AG10803 (cell line): Measurements from ENCODE around the gene SSRP1.
"Not testable (repeated sequence)": the region's sequence is repeated elsewhere in the genome, so short reads cannot be mapped to it uniquely, and the experiment has no call there.

Experiments used
- DNase-seq: peaks from one replicate; pipeline ENCODE4 v3.0.0; 2010; ENCODE audit warnings: low read depth
- H3K4me3 ChIP-seq: 2 replicates; pipeline ENCODE4 v1.5.1; 2011; ENCODE audit warnings: mild to moderate bottlenecking, low read length, control low read depth
- CTCF ChIP-seq: conservative IDR thresholded peaks from 2 replicates; pipeline ENCODE4 v1.5.1; 2011; ENCODE audit warnings: mild to moderate bottlenecking, low read length, control low read depth, inconsistent platforms

Gene SSRP1

GRCh38 chr11:57299150-57299737 is 36.4 kb downstream of the SSRP1 start:
- TF ChIP-seq CTCF: no peak
- no peak overlapping the region for H3K4me3 ChIP-seq
- DNase-seq: no peak

- H3K4me3 ChIP-seq: no peak overlapping the region
- DNase-seq: no peak
- no peak for TF ChIP-seq CTCF
Observed at GRCh38 chr11:57297221-57297620, 38.5 kb downstream of the SSRP1 start.

- not testable (repeated sequence) for DNase-seq, H3K4me3 ChIP-seq
Observed at GRCh38 chr11:57296205-57296604, 39.5 kb downstream of the SSRP1 start.

GRCh38 chr11:57294225-57295131 is 41.2 kb downstream of the SSRP1 start:
- no peak overlapping the region for H3K4me3 ChIP-seq
- no peak for TF ChIP-seq CTCF
- DNase-seq: peak; percentile 72

- peak; percentile 44 for DNase-seq
- no peak overlapping the region for H3K4me3 ChIP-seq
- TF ChIP-seq CTCF: no peak
Observed at GRCh38 chr11:57290288-57290687, 45.4 kb downstream of the SSRP1 start.

- peak; percentile 85 for DNase-seq
- H3K4me3 ChIP-seq: no peak overlapping the region
- TF ChIP-seq CTCF: no peak
Observed at GRCh38 chr11:57288771-57289579, 46.7 kb downstream of the SSRP1 start.

- TF ChIP-seq CTCF: no peak
- no peak overlapping the region for H3K4me3 ChIP-seq
- no peak for DNase-seq
Observed at GRCh38 chr11:57287884-57288283, 47.8 kb downstream of the SSRP1 start.
